ENCODE results near the gene SLU7.

- no peak for TF ChIP-seq CTCF (conservative IDR thresholded peaks at IDR 0.05)
- TF ChIP-seq EZH2 (IDR thresholded peaks at IDR 0.05; ENCODE audit: low read depth): no peak
These were observed 2.9 kb upstream of the SLU7 start, which contains the start of gene PTTG1 for GRCh38 chr5:160421625-160422258.

All from PC-9 (cell line).